HepG2 (cell line): ENCODE results near the gene USF1. TPM values are rescaled to one million over a fixed set of nuclear protein-coding genes. Genes with fewer than 3 reads are reported as not detected.

Experiments used
- BCL3 ChIP-seq: sonication (generic); formaldehyde crosslinking; IDR thresholded peaks from 2 replicates; pipeline ENCODE4 v1.5.1; 2020; ENCODE audit warnings: mild to moderate bottlenecking, missing genetic modification reagents, moderate library complexity
- DRAP1 ChIP-seq: IDR thresholded peaks from 2 replicates; pipeline ENCODE4 v1.6.1; 2016; ENCODE audit warnings: missing genetic modification reagents, missing compliant biosample characterization
- EZH2 ChIP-seq: conservative IDR thresholded peaks from 2 replicates; pipeline ENCODE4 v1.6.1; 2012; ENCODE audit warnings: mild to moderate bottlenecking, low read depth, low read length, moderate library complexity
- FOXK2 ChIP-seq: fragments of 450-650 bp; IDR thresholded peaks from 2 replicates; pipeline ENCODE4 v1.6.1; 2016
- GATAD1 ChIP-seq: IDR thresholded peaks from 2 replicates; pipeline ENCODE4 v1.6.1; 2016; ENCODE audit warnings: missing genetic modification reagents, missing compliant biosample characterization
- IKZF5 ChIP-seq: IDR thresholded peaks from 2 replicates; pipeline ENCODE4 v1.6.1; 2018; ENCODE audit warnings: missing genetic modification reagents, mild to moderate bottlenecking, missing compliant biosample characterization
- PCBP2 ChIP-seq: fragments of 200-400 bp; formaldehyde crosslinking; optimal IDR thresholded peaks from 2 replicates; pipeline ENCODE3; 2018; ENCODE audit warnings: low read length, low read depth; ENCODE audit not compliant: poor library complexity, severe bottlenecking
- POLR2AphosphoS5 ChIP-seq: IDR thresholded peaks from 2 replicates; pipeline ENCODE4 v1.6.1; 2012; ENCODE audit warnings: low read depth, low read length
- RBAK ChIP-seq: sonication (generic); formaldehyde crosslinking; IDR thresholded peaks from 2 replicates; pipeline ENCODE4 v1.5.1; 2020; ENCODE audit warnings: mild to moderate bottlenecking, missing genetic modification reagents
- RELA ChIP-seq: sonication (generic); formaldehyde crosslinking; IDR thresholded peaks from 2 replicates; pipeline ENCODE4 v1.4.0; 2020; ENCODE audit warnings: missing genetic modification reagents
- SP1 ChIP-seq, 2 experiments: fragments of 450-650 bp in 1 of 2; sonication (generic) in 1 of 2; formaldehyde crosslinking in 1 of 2; IDR thresholded peaks; 2 replicates each; pipeline versions ENCODE4 v1.4.0 to v1.6.1; 2016 to 2020; ENCODE audit warnings: missing genetic modification reagents in 1 of 2
- TAF1 ChIP-seq: sonication (generic); formaldehyde crosslinking; IDR thresholded peaks from 2 replicates; pipeline ENCODE4 v1.4.0; 2020; ENCODE audit warnings: missing genetic modification reagents
- TFAP4 ChIP-seq: sonication (generic); IDR thresholded peaks from 2 replicates; pipeline ENCODE4 v1.6.1; 2016; ENCODE audit warnings: low read depth, borderline replicate concordance
- U2AF2 ChIP-seq: fragments of 200-400 bp; formaldehyde crosslinking; IDR thresholded peaks from 2 replicates; pipeline ENCODE4 v1.6.1; 2017; ENCODE audit warnings: low read depth, mild to moderate bottlenecking, low read length
- ZBTB2 ChIP-seq: sonication (generic); formaldehyde crosslinking; IDR thresholded peaks from 2 replicates; pipeline ENCODE4 v1.8.0; 2022; ENCODE audit warnings: low read depth, missing genetic modification reagents
- ZFP82 ChIP-seq: sonication (generic); formaldehyde crosslinking; IDR thresholded peaks from 2 replicates; pipeline ENCODE4 v1.5.1; 2020; ENCODE audit warnings: mild to moderate bottlenecking, missing genetic modification reagents, borderline replicate concordance
- ZGPAT ChIP-seq: IDR thresholded peaks from 2 replicates; pipeline ENCODE4 v1.6.1; 2016; ENCODE audit warnings: mild to moderate bottlenecking
- ZNF260 ChIP-seq: sonication (generic); formaldehyde crosslinking; IDR thresholded peaks from 2 replicates; pipeline ENCODE4 v1.4.0; 2020; ENCODE audit warnings: missing genetic modification reagents, low read depth, mild to moderate bottlenecking, borderline replicate concordance
- ZNF543 ChIP-seq: sonication (generic); formaldehyde crosslinking; IDR thresholded peaks from 2 replicates; pipeline ENCODE4 v1.4.0; 2020; ENCODE audit warnings: mild to moderate bottlenecking, missing genetic modification reagents
- ZNF577 ChIP-seq: sonication (generic); formaldehyde crosslinking; IDR thresholded peaks from 2 replicates; pipeline ENCODE4 v1.4.0; 2020; ENCODE audit warnings: mild to moderate bottlenecking, low read depth, missing genetic modification reagents, borderline replicate concordance
- ZNF720 ChIP-seq: sonication (generic); formaldehyde crosslinking; IDR thresholded peaks from 2 replicates; pipeline ENCODE4 v1.4.0; 2020; ENCODE audit warnings: missing genetic modification reagents
- ZNF768 ChIP-seq: sonication (generic); formaldehyde crosslinking; IDR thresholded peaks from 2 replicates; pipeline ENCODE4 v1.4.0; 2020; ENCODE audit warnings: missing genetic modification reagents
- ZNF775 ChIP-seq: sonication (generic); formaldehyde crosslinking; IDR thresholded peaks from 2 replicates; pipeline ENCODE4 v1.4.0; 2020; ENCODE audit warnings: missing genetic modification reagents, mild to moderate bottlenecking, moderate library complexity, borderline replicate concordance
- polyA plus RNA-seq, 8 experiments: library from polyadenylated mRNA; depleted of rRNA in 3 of 8; stranded (reverse) in 7 of 8; unstranded in 1 of 8; fragments of >200 nt; fragmentation: Illumina TruSeq in 4 of 8; extraction: Trizol in 4 of 8; gene quantifications; 2 replicates each; pipeline versions ENCODE4 v1.2.1 to v1.2.3, GENCODE V29; 2011 to 2016; ENCODE audit warnings: low read depth in 4 of 8, missing spikeins in 1 of 8, mixed read lengths in 1 of 8; ENCODE audit not compliant: insufficient read depth in 1 of 8
- total RNA-seq, 5 experiments: library from RNA; depleted of rRNA; stranded (reverse); fragments of >200 nt; fragmentation: Illumina TruSeq; extraction: Trizol; gene quantifications; 2 replicates each; pipeline ENCODE4 v1.2.3, GENCODE V29; 2016; ENCODE audit warnings: low read depth in 1 of 5

The USF1 gene
- total and polyA plus RNA-seq, 2 of the 13 experiments (the other 11 are each of a cell fraction or from before 2014, with no cell fraction given) = 26.9 to 39.4 TPM

- TF ChIP-seq ZBTB2 (CRISPR knock-in tag) (no peak), ZNF543 (CRISPR knock-in tag) (peak; percentile 2; the same call in 1 of the 2 replicates), BCL3 (CRISPR knock-in tag) (no peak; the same call in 1 of the 2 replicates), ZNF775 (CRISPR knock-in tag) (no peak), TAF1 (no peak; the same call in 1 of the 2 replicates), ZNF720 (CRISPR knock-in tag) (no peak), POLR2AphosphoS5 (peak; percentile 62; the same call in 1 of the 2 replicates), RBAK (CRISPR knock-in tag) (no peak), ZGPAT (no peak), TFAP4 (peak; percentile 92), U2AF2 (no peak), ZFP82 (CRISPR knock-in tag) (peak; percentile 51; the same call in 1 of the 2 replicates), SP1 (IDR thresholded peaks at IDR 0.05) (no peak), SP1 (CRISPR knock-in tag; IDR thresholded peaks at IDR 0.05) (no peak), PCBP2 (no peak), ZNF577 (CRISPR knock-in tag) (no peak), IKZF5 (CRISPR knock-in tag) (no peak; the same call in 1 of the 2 replicates), RELA (no peak), ZNF768 (CRISPR knock-in tag) (peak; percentile 10; the same call in 1 of the 2 replicates), ZNF260 (CRISPR knock-in tag) (no peak), FOXK2 (no peak), GATAD1 (peak; percentile 41; the same call in 1 of the 2 replicates), EZH2 (no peak), DRAP1 (CRISPR knock-in tag) (peak; percentile 66; the same call in 1 of the 2 replicates)
Observed at GRCh38 chr1:161044908-161045735, 655 bp downstream of the USF1 start (continued).
